HG03175 (cell line): Measurements from ENCODE around the gene BPIFB3.

ENCODE experiments used
- ATAC-seq: cut with Tn5 transposase; IDR thresholded peaks from one replicate; pipeline ENCODE4 v1.9.1; 2021; ENCODE audit warnings: mild to moderate bottlenecking, moderate library complexity; ENCODE audit not compliant: unreplicated experiment

The BPIFB3 gene, protein sequence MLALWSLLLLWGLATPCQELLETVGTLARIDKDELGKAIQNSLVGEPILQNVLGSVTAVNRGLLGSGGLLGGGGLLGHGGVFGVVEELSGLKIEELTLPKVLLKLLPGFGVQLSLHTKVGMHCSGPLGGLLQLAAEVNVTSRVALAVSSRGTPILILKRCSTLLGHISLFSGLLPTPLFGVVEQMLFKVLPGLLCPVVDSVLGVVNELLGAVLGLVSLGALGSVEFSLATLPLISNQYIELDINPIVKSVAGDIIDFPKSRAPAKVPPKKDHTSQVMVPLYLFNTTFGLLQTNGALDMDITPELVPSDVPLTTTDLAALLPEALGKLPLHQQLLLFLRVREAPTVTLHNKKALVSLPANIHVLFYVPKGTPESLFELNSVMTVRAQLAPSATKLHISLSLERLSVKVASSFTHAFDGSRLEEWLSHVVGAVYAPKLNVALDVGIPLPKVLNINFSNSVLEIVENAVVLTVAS

DNA sequence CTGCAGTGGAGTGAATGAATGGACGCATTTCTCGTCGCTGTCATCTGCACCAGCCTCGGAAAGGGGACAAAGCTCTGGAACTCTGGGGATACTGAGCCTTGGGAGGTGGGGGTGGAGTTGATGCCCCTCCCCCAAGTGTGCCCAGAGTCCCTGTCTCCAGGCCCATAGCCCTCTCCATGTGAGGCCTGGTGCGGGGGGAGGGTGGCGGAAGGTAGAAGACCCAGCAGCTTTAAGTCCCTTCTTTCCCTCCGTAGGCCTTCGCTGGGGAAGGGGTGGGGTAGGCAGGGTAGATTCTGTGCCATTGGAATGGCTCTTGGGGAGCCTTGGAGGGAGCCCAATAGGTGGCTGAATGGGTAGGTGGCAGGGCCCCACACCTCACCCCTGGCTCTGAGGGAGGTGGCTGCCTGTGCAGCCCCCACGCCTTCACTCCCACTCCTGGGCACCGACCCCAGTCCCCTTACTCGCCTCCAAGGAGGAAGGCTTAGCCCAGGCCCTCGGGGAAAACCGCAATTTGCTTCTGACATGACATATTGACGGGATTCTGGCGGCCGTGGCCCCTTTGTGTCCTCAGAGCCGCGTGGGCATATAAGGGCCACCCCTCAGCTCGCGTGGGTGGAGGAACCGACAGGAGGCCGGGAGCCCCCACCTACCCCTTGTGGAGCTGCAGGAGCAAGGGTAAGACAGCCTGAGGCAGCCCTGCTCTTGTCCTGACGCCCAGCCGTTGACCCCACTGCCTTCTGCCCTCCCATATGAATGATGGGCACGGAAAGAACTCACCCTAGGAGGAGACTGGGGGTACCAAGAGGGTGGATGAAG lies at the start of gene BPIFB3:
TSS of gene BPIFB3 (plus strand) at position 613 of the 816 bp plus-strand sequence. CDS start 1,533 bp downstream, outside the sequence.
- no peak for ATAC-seq

DNA sequence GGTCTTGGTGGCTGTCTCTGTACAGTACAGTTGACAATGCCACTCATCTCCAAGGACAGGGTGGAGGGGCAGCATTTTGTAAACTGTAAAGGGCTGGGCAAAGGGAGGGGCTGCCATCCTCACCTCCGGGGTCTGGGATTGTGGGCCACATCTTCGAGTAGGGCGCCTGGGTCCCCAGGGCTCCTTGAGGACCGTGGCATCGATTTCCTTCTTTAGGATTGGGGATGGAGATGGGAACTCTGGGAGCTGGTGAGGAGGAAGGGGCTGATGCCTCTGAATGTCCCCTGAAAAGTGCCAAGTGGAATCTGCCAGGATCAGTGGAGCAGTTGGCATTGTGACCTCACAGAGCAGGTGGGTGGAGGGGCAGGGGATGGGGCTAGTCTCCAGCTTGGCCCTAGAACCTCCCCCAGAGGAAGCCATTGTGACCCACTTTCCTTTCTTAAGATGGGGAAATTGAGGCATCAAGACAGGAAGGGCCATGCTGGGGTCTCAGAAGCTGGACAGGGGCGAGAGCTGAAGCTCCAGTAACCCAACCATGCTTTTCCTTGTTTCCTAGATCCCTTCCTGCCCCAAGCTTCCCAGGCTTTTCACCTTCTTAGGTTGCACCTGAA lies 49.5 kb upstream of the BPIFB3 start, which contains the start of gene SUN5:
TSS of gene SUN5 (minus strand) at position 293 of the 611 bp plus-strand sequence. CDS start at position 200, 93 bp downstream.
- ATAC-seq = no peak

DNA sequence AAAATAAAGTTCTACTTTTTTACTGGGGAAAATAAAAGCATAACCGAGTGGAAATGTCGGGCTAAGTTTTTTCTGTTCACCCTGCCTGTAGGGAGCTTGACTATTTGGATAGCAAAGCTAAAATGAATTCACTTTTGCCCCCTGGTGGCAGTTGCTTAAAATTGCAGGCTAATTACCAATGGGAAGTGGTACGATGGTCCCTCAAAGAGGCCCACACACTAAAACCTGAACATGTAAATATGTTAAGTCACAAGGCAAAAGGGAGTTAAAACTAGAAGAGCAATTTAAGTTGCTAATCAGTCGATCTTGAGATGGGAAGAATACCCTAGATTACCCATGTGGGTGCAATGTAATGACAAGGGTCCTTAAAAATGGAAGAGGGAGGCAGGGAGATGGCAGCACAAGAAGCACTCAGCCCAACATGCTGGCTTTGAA lies 48.6 kb upstream of the BPIFB3 start:
- no peak for ATAC-seq

DNA sequence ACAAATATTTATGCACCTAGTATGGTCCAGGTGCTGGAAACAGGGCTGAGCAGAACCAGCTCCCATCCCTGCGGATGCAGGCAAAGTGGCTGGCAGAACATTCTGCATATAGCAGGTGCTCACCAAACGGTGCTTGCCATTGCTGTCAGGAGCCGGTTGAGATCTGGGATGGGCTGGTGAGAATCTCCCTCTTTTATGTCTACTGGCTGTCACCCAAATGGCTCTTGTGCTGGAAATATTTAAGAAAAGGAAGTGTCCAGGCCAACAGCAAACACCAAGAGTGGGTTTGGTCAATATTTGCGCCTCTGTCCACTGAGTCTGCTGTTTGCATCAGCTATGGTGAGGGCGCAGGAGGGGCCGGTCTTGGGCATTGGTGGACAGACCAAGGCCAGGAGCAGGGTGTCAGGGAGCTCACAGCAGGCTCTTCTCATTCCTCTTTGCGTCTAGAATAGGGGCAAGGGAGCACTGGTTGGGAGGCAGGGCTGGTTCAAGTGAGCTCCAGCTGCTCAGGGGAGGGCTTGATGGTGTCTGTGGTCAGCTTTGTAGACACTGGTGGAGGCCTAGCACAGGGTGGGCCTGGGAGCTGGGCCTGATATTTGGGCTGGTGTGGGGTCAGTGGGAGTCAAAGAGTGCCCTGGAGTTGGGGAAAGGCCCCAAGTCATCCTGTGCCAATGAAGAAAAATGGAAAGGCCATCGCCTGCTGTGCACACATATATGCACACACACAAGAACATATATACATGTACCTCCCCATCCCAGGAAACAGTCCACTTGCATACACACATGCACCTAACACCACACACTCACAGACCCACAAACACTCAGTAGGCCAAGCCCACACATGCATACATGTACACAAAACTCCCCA lies 47.6 kb upstream of the BPIFB3 start:
- no peak for ATAC-seq

DNA sequence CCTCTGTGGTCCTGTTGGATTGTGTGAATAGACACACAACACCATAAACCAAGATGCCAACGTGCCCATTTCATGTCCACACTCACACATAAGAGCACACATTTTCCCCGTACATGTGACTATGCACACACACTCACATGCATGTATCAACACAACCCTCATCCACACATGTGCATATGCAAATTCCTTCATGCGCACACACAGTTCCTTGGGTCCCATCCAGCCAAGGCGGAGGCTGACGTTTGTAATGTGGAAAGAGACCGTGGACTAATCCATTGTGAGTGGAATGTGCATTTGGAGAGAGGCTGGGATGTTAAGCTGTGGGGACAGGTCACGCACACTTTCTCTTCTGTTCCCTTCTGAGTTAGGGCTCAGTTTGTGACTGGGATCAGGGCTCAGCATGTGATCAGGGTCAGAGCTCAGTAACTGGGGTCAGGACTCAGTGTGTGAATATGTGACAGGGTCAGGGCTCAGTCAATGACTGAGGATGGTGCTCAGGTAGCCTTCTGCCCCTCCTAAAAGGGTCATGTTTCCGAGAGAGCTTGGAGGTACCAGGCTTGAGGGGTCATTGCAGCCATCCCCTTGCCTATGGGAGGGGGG lies 46.8 kb upstream of the BPIFB3 start:
- no peak for ATAC-seq

DNA sequence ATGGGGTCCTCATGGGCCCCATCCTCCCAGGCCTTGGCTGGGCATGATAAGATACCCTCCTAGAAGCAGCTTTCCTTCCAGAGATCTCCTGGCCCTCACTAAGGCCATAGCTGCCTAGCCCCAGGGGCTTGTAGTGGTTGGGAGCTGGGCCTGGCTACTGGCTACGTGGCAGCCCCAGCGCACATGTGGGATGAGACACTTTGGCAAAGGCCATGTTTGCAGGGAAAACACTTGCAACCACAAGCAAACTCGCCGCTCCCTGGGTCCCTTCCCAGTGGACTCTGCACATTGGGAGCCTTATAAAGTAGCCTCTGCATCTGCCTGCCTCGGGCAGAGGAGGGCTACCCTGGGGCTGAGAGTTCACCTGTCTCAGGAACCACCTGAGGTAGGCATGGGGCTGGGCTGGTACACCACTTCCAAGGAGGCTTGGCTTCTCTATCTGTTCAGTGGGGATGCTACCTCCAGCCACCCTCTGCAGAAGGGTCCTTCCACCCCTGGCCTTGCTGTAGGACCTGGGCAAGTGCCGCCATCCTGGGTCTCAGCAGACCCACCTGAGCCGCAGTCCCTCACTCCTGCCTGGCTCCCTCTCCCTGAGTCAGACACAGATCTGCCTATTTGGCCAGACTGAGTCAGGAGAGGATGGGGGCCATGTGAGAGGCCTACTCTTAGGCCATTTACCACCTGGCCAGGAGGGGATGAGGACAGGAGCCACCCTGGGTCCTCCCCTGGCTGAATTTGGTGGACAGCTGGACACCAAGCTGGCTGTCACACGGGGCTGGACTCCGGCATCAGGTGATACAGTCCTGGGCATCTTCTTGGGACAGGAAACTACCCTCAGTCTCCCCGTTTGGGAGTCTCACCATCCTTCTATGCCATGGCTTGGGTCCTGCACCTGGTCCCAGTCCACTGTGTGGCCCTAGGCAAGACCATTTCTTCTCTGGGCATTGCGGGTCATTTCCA lies 46.0 kb upstream of the BPIFB3 start, which contains the start of gene BPIFB2:
TSS of gene BPIFB2 (plus strand) at position 329 of the 960 bp plus-strand sequence. CDS start 871 bp downstream, outside the sequence.
- no peak for ATAC-seq

DNA sequence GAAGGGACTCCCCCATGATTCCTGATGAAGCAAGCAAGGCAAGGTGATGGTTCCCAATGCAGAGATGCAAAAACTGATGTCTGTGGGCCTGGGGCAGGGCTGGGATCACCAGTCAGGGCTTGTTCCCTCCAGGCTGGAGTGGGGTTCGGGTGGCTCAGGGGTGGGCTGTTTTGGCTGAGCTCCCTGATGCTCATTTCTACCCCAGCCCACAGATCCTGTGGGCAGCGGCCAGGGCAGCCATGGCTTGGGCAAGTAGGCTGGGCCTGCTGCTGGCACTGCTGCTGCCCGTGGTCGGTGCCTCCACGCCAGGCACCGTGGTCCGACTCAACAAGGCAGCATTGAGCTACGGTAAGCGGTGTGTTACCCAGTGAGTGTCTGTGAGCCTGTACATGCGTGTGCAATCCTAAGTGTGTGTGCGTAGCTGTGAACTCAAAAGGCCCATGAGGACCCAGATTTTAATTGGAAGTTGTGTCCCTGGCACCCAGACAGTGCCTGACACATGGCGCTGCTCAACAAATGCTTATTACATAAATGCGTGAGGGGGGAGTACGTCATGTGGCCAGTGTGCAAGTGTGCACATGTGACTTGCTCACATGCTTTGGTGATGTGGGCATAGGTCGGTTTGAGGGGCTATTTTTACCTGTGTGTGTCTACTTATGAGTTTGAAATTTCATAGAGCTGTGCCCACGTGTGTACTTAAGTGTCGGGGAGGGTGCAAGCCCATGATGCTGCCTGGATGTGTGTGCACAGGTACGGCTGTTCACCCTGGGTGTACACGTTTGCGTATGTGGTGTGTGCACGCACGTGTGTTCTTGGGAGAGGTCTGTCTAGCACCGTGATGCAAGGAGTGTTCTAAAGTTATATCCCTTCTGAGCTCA lies 45.1 kb upstream of the BPIFB3 start:
- no peak for ATAC-seq

DNA sequence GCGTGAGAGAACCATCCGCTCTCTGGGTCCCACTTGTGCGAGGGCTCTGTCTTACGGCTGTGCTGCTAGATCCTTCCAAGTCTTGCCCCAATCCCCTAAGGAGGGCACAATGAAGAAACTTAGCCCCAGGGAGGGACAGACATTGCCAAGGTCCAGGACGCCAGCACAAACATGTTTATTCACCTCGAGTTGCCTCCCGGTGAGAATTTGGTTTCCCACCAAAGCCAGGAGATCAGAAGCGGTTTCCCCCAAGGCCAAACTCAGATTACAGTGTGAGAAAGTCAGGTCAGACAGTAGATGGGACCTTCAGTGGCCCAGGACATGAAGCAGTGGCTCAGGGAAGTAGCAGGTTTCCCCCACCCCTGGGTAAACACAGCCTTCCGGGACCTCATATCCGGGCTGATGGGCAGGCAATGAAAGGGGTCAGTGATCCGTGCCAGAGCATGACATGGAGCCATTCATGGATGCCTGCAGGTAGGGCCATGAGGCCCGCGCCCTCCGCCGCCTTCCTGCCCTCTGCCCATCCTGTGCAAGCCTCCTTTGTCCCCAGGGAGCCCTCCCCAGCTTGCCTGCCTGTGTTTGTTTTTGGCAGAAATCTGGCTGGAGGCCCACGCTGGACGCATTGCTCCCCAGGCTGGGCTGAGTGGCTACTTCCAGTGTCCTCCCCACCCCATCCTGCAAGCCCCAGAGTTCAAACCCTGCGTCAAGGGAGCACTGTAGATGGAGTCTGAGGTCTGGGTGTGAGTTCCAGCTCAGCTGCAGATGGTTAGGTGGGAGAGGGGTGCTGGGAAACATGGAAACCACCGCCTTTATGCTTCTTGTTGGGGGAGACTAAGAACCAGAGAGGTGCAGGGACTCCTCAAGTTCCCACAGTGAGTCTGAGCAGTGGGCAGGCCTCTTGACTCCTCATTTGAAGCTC lies 44.2 kb upstream of the BPIFB3 start:
- ATAC-seq = no peak

DNA sequence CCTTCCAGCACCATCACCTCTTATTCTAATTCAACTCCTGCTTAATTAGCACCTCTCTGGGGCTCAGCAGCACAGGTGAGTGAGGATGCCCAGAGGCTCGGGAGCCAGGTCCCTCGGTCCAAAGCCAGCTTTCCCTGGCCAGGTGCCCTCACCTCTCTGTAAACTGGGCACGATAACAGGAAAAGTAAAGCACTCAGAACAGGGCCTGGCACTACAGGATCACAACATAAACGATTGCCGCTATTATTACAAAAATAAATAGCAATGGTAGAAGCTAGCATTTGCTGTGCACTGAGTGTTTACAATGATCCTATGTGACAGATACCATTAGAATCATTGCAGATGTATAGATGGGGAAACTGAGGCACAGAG lies 43.6 kb upstream of the BPIFB3 start:
- ATAC-seq = no peak

DNA sequence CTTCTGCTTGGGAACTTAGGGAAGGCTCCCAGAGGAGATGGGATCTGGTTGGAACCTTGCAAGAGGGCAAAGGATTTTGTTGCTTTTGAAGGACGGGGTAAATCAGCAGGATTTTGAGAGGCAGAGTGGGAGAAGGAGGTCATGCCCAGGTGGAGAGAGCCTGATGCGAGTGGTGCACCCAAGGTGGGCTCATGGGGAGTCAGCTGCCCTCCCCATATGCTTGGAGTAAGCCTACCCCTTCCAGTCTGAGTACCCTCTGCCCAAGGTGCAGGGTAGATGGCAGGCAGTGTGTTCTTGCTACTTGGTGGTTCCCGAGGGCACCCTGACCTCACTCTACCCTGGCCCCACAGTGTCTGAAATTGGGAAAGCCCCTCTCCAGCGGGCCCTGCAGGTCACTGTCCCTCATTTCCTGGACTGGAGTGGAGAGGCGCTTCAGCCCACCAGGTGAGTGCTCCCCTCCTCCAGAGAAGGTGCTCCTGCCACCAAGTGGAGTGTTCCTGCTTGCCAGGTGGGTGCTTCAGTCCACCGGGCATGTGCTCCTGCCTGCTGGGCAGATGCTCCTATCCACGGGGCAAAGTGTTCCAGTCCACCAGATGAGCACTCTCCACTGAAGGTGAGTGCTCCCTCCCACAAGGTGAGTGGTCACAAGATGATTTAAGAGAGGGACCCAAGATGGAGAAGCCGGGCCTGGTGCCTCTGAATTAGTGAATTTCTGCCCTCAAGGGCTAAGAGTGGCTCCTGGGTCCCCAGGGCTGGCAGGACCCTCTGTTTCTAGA lies 42.8 kb upstream of the BPIFB3 start:
- ATAC-seq = no peak

DNA sequence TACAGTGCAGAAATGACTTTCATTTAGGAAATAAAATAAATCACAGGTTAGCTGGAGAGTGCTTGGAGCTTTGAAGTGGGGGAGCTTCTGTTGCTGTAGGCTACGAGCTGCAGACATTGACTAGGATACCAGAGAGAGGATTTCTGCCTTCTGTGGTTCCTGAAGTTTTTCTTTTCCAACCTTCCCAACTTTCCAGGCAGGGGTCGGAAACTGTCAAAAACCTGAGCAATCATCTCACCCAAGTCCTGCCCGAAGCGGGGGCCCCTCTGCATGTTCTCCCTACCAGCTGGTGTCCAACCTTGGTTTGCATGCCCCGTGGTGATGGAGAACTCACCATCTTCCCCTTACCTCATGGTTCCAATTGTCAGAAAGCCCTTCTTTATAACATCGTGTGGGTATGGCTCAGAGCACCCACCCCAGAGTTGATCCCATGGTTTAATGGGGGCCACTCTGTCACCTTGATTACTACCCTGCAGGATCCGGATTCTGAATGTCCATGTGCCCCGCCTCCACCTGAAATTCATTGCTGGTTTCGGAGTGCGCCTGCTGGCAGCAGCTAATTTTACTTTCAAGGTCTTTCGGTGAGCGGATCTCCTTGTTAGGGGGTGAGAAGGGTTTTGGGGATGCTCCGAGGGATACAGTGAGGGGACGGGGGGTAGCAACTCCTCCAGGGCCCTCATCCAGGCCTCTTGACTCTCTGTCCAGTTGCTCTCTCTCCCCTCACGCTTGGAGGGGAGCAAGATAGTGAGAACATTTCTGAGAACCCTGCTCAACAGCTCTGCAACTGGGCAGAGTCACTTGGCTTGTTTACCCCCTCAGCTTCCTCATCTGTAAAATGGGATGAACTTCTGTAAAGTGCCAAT lies 41.1 kb upstream of the BPIFB3 start:
- no peak for ATAC-seq

DNA sequence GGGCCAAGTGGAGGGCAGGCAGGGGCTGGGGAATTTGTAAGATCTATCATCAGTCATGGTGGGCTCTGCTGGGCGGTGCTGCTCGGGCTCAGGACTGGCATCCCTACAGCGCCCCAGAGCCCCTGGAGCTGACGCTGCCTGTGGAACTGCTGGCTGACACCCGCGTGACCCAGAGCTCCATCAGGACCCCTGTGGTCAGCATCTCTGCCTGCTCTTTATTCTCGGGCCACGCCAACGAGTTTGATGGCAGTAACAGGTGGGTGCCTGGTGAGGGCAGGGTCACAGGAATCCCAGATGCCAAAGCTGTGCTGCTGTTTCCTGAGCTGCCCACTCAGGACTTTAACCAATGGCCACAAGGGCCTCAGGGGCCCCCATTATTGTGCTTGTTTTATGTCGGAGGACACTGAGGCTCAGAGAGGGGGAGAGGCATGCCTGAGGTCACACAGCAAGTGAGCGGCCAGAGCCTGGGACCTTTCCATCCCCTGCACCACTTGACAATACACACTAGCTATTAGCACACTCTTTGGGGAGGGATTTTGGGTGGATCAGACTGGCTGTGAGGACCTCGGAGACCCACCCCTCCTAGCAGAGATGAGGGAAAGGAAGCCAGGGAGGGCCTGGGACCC lies 39.9 kb upstream of the BPIFB3 start:
- ATAC-seq = no peak

DNA sequence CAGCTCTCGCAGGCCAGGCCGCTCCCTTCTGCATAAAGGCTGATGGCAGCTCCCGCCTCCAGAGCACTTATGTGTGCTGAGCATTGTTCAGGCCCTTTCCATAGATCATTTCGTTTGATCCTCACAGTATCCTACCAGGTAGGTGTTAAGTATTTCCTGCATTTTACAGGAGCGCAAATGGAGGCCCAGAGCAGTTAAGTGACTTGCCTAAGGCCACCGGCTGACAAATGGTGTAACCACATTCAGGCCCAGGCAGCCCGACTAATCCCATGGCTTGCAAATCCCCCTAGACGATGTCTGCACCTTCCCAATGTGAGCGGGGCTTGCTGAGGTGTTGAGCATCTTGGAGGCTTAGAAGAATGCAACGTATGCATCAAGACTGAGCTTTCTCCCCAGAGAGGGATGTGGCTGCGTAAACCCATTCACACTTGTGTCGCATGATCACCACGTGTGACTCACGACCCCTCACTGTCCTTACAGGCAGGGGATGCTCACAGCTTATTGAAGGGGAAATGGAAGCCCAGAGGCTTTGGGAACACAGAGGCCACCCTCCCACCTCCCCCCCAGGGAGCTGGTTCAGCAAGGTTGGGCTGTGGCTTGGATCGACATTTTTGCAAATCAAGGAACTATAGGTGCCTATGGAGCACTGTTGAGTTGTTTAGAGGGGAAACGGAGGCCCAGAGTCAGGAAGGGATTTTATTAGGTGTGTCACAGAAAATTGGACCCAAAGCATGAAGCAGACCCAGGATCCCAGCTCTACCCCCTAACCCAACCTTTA lies 39.2 kb upstream of the BPIFB3 start:
- no peak for ATAC-seq

DNA sequence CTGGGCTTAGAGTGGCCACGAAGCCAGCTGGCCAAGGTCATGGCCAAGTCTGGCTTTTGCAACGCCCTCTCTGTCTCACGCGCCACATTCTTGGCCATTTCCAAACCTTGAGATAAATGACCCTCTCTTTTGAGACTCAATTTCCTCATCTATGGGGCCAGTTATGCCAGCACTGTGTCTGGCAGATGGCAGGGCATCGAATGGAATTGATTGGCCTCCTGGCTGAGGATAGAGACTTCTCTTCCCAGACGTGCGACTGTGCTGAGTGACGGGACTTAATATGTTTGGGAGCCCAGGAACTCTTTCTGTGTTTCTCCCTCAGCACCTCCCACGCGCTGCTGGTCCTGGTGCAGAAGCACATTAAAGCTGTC lies 38.6 kb upstream of the BPIFB3 start:
- no peak for ATAC-seq
